WERI-Rb-1 (cell line): ENCODE results near the gene PRKACG.

Source experiments
- DNase-seq: peaks from one replicate; pipeline ENCODE4 v3.0.0-alpha.2; 2020
- H3K27ac ChIP-seq: fragments of 250-450 bp; sonication (Bioruptor Pico); 2 replicates; pipeline ENCODE4 v1.5.1; 2020; ENCODE audit warnings: mild to moderate bottlenecking, moderate library complexity
- H3K27me3 ChIP-seq: fragments of 250-450 bp; sonication (Bioruptor Pico); 2 replicates; pipeline ENCODE4 v1.5.1; 2021; ENCODE audit warnings: mild to moderate bottlenecking, low read depth, moderate library complexity; ENCODE audit not compliant: insufficient read depth, severe bottlenecking
- H3K36me3 ChIP-seq: fragments of 250-450 bp; sonication (Bioruptor Pico); 2 replicates; pipeline ENCODE4 v1.5.1; 2020; ENCODE audit warnings: mild to moderate bottlenecking, moderate library complexity
- H3K4me3 ChIP-seq: 2 replicates; pipeline ENCODE4 v1.5.1; 2011; ENCODE audit warnings: low read depth, mild to moderate bottlenecking, control low read depth, low read length
- H3K9me3 ChIP-seq: fragments of 250-450 bp; sonication (Bioruptor Pico); 2 replicates; pipeline ENCODE4 v1.5.1; 2021; ENCODE audit warnings: mild to moderate bottlenecking, moderate library complexity; ENCODE audit not compliant: severe bottlenecking
- TF ChIP-seq, protein P1 (sequence below): IDR thresholded peaks from 2 replicates; pipeline ENCODE4 v1.5.1; 2011; ENCODE audit warnings: low read depth, mild to moderate bottlenecking, control low read depth, inconsistent platforms, low read length

Gene PRKACG

DNA sequence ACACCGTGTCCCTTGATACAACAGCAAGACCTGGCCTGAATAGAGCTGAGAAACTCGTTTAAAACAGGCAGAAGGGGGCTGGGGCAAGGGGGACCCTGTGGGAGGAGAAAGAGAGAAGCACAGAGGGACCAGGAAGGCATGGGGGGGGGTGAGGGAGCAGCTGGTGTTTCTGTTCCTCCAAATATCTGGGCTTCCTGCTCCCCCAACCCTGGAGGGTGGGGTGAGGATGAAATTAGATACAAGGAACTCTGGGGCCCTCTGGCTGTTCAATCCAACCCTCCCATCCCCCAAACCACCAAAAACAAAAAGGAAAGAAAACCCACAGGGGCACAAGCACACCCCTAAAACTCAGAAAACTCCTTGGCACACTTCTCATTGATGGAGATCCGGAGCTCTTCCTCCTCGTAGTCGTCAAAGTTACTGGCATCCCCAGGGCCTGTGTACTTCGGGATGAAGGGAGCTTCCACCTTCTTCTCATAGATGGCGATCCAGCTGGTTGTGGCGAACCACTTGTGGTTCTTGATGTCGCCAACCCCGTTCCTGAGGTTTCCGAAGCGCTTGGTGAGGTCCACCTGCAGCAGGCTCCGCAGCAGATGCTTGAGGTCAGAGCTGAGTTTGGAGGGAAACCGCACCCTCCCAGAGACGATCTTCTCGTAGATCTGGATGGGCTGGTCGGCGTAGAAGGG, 1.1 kb downstream of the PRKACG start:
- H3K9me3 ChIP-seq: no peaks in the 10 kb centered on the region
- TF ChIP-seq, protein P1, sequence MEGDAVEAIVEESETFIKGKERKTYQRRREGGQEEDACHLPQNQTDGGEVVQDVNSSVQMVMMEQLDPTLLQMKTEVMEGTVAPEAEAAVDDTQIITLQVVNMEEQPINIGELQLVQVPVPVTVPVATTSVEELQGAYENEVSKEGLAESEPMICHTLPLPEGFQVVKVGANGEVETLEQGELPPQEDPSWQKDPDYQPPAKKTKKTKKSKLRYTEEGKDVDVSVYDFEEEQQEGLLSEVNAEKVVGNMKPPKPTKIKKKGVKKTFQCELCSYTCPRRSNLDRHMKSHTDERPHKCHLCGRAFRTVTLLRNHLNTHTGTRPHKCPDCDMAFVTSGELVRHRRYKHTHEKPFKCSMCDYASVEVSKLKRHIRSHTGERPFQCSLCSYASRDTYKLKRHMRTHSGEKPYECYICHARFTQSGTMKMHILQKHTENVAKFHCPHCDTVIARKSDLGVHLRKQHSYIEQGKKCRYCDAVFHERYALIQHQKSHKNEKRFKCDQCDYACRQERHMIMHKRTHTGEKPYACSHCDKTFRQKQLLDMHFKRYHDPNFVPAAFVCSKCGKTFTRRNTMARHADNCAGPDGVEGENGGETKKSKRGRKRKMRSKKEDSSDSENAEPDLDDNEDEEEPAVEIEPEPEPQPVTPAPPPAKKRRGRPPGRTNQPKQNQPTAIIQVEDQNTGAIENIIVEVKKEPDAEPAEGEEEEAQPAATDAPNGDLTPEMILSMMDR: no peak
- H3K4me3 ChIP-seq: no peak overlapping the region
- H3K27me3 ChIP-seq: no peaks in the 10 kb centered on the region
- no peak for DNase-seq
- no peaks in the 10 kb centered on the region for H3K36me3 ChIP-seq
- no peak overlapping the region for H3K27ac ChIP-seq

DNA sequence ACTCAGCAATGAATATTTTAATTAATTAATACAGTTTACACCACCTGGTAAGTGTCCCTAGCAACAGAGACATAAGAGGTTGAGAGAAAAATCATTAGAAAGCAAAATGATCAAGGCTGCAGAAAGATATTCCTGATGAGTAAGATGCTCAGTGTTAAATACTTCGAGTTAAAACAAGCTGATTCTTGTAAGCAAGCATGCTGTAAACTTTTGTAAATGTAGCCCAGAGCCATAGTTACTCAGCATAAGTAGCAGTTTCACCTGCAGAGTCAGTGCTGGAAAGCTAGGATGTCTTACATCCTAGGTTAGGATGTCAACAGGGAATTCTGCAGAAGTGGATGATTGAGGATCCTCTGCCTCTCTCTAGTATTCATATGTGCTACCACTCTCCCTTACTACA, 4.2 kb downstream of the PRKACG start:
- TF ChIP-seq, protein P1: no peak
- DNase-seq: no peak
- Histone ChIP-seq H3K9me3 (no peaks in the 10 kb centered on the region), H3K4me3 (no peak overlapping the region), H3K27me3 (no peaks in the 10 kb centered on the region), H3K36me3 (no peaks in the 10 kb centered on the region), H3K27ac (no peak overlapping the region)

DNA sequence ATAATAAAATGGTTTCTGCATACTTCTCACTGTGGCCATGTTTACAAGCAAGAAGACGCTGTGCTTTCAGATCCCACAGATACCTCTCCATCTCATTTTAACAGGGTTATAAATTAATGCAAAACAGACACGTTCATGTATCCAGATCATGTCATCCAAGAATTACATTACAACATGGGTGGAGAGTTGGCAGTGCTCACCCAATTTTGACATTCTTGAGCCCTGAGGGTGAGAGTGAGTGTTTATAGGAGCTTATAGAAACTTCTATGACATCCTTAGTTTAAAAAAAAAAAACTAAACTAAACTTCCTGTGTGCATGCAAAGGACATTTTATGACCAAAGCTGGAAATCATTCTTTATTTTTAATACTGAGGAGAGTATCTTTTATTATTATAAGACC, 9.1 kb downstream of the PRKACG start:
- H3K36me3 ChIP-seq: no peaks in the 10 kb centered on the region
- no peaks in the 10 kb centered on the region for H3K9me3 ChIP-seq
- TF ChIP-seq, protein P1: no peak
- DNase-seq: no peak
- no peak overlapping the region for H3K27ac ChIP-seq
- H3K4me3 ChIP-seq: no peak overlapping the region
- no peaks in the 10 kb centered on the region for H3K27me3 ChIP-seq

DNA sequence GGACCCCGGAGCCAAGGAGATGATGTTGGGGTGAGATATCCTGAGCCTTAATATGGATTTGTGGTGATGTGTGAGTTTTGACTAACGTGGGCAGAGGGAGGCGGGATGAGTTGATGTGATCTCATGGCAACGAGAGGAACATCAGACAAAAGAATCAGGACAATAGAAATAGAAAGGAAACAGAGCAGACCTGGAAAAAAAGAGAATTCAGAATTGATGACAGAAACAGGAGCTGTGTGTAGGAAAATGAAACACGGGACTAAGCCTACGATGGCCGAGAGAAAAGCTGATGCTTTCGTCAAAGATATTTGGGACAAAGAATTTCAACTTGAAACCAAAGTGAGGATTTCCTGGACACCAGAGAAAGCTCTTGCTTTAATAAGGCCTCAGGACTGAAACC, 10.9 kb downstream of the PRKACG start:
- no peak overlapping the region for H3K4me3 ChIP-seq
- TF ChIP-seq, protein P1: no peak
- H3K27me3 ChIP-seq: no peaks in the 10 kb centered on the region
- H3K9me3 ChIP-seq: no peaks in the 10 kb centered on the region
- no peak for DNase-seq
- H3K36me3 ChIP-seq: no peaks in the 10 kb centered on the region
- no peak overlapping the region for H3K27ac ChIP-seq

DNA sequence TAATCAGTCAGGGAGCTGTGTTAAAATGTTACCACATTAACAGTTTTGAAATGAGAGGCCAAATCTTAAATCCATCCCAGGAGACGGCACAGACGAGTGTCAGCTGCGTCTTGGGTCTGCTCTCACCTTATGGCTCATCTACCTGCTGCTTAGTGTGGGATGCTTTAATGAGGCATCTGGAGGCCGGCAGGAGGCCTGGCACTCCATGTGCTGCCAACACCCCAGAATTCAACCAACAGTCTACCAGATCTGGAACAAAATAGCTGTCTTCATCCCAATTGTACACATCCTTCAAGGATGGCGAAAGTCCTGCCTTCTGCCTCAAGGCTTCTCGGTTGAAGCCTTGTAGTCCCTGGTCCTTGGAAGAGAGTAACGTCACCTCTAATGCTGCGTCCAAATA, 12.0 kb downstream of the PRKACG start:
- no peaks in the 10 kb centered on the region for H3K27me3 ChIP-seq
- H3K27ac ChIP-seq: no peak overlapping the region
- TF ChIP-seq, protein P1: no peak
- H3K4me3 ChIP-seq: no peak overlapping the region
- no peak for DNase-seq
- no peaks in the 10 kb centered on the region for H3K9me3 ChIP-seq
- H3K36me3 ChIP-seq: no peaks in the 10 kb centered on the region

DNA sequence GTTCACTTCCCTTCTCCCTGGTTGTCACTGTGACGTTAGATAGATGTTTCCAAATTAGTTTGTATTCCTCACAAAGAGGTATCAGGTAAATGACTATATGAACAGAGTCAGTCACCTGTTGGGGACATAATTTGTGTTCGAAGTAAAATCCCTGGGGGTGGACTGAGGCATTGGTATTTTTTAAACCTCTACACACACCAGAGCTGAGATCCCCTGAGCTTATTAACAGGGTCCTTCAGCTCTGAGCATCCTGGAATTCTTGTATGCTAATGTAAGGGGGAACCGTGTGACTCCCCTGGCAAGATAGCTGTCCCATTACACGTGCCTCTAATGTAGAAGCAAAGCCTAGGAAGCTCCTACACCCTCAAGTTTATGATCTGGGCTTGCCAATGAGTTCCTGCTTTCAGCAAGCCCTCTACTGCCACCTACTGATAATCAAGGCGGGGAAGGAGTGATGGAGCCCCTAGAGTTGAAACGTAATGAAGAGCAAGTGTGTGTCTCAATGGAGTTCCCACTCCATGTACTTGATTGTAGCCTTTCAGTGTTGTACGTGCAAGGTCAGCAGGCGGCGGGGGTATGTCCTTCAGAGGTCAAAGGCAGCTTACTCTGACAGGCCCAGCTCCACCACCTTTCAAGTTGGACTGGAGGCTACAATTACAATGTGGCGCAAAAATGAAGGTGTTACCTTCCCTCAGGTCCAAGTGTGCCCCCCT, 14.4 kb downstream of the PRKACG start:
- DNase-seq: peak; percentile 72
- H3K9me3 ChIP-seq: no peaks in the 10 kb centered on the region
- H3K36me3 ChIP-seq: no peaks in the 10 kb centered on the region
- TF ChIP-seq, protein P1: peak; percentile 86
- H3K27ac ChIP-seq: no peak overlapping the region
- H3K27me3 ChIP-seq: no peaks in the 10 kb centered on the region
- H3K4me3 ChIP-seq: no peak overlapping the region
